Activated CD8-positive, alpha-beta memory T cell treated with anti-CD3 and anti-CD28 coated beads, Interleukin-2, amount 50 U/mL, for 24 hours (primary cell): ENCODE data around the gene CCDC93.
"Not testable (repeated sequence)": the region's sequence is repeated elsewhere in the genome, so short reads cannot be mapped to it uniquely, and the experiment has no call there.

Experiments
- DNase-seq: peaks from one replicate; pipeline ENCODE4 v3.0.0-alpha.2; 2020; ENCODE audit errors: extremely low read depth

The CCDC93 gene

GRCh38 chr2:118045286-118045685 is 31.4 kb upstream of the CCDC93 start:
- no peak for DNase-seq

- DNase-seq: no peak
Observed at GRCh38 chr2:118044854-118045253, 31.0 kb upstream of the CCDC93 start.

- DNase-seq: no peak
Observed at GRCh38 chr2:118044103-118044716, 30.3 kb upstream of the CCDC93 start.

- no peak for DNase-seq
Observed at GRCh38 chr2:118040891-118041290, 27.0 kb upstream of the CCDC93 start.

GRCh38 chr2:118032169-118033013 is 18.5 kb upstream of the CCDC93 start:
- no peak for DNase-seq

DNA sequence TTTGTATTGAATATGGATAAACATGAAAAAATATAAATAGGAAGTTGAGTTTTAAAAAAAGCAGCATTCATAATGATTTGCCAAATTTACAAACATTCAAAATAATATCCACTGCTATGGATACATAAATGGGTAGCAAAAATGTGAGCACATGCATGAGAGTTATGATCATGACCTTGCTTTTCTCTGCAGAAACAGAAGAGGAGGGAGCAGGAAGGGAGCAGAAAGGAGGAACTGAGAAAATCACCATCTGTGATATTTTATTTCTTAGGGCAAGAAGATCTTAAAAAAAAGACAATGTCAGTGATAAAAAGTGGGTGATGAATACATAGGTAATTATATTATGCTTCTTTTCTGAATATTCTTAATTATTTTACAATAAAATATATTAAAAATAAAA is 17.7 kb upstream of the CCDC93 start:
- DNase-seq: no peak

DNA sequence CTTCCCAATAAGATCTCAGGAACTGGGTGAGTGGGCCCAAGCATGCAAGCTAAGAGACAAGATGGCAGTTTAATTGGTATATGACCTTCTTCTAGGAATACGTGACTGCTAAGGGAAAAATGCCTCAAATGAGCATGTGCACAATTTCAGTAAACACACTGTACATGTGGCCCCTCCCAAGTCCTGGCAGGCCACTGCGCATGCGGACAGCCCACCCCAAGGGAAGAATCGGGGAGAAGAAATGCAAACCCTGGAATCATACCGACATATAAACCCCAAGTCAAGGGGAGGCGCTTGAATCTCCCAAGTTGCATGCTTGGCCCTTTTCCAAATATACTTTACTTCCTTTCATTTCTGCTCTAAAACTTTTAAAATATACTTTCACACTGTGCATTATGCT is 15.2 kb upstream of the CCDC93 start:
- DNase-seq: no peak

GRCh38 chr2:118021356-118021755 is 7.5 kb upstream of the CCDC93 start:
- DNase-seq: no peak

DNA sequence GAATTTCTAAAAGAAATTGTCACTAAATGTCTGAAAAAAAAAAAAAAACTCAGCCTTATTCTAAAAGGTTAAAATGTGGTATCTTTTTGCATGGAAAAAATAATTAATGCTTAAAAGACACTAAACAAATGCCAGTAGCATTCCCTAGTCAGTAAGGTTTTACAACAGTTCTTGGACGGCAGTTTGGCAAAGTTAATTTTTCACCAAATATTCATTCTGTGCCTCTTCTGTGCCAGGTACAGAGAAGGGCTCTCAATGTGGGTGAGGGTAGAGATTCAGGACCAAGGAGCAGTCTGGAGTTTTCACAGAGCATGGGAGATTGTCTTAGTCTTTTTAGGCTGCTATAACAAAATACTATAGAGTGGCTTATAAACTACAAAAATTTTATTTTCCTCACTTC is 6.0 kb upstream of the CCDC93 start:
- no peak for DNase-seq

DNA sequence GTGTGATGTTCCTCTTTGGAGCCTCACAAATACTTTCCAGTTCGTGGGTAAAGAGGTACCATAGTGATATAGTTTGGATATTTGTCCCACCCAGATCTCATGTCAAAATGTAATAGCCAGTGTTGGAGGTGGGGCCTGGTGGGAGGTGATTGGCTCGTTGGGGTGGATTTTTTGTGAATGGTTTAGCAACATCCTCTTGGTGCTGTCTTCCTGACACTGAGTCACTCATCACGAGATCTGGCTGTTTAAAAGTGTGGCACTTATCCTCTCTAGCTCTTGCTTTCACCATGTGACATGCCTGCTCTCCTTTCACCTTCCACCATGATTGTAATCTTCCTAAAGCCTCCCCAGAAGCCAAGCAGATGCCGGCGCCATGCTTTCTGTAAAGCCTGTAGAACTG is 3.0 kb upstream of the CCDC93 start:
- DNase-seq: no peak

GRCh38 chr2:118015761-118016160 is 1.9 kb upstream of the CCDC93 start:
- DNase-seq: not testable (repeated sequence)

DNA sequence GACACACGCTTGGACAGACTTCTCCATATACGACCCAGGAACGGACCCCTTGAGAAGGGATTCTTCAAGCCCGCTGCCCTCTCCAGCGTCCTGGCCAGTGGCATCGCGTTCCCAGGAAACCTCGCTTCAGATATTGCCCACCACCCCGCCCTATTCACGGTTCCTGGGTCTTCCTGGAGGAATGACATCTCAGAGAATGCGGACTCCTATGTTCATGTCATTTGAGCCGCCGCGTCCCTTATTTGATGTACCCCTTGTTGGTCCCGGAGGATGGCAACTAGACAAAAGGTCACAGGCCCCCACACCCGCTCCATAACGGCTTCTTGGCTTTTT is 588 bp upstream of the CCDC93 start:
- no peak for DNase-seq

GRCh38 chr2:118013221-118013723 is 598 bp downstream of the CCDC93 start:
- no peak for DNase-seq

DNA sequence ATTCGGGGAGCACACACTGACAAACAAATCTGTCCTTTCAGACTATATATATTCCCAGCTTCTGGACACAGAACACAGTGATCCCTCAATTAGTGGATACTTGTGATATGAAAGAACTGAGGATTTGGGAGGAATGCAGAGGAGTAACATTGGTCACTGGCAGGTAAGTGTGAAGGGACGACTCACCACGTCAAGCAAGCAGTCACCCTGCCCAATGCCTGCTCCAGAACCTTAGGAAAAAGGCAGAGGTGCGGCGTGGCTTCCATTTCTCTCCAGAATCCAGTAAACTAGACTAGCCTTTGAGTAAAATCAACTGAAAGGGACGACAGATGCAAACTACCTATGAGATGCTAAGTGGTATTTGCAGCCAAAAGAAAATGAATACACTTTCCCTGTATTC is 1.1 kb downstream of the CCDC93 start:
- no peak for DNase-seq

DNA sequence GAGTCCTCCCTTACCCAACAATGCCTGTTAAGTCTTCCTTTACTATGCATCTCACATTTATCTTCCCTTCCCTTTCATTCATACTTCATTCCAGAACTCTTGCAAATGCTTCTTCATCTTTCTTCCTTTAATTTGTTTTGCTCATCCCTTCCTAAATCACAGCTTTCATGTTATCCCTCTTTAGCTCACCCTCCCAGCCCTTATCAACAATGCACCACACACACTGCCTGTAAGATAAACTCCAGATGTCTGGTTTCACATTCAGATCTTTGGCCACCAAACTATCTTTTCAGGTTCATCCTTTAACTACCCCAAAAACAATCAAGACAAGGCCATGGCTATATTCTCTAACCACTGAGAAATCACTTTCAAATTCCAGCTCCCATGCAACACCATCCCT is 3.4 kb downstream of the CCDC93 start:
- no peak for DNase-seq

GRCh38 chr2:118006861-118007260 is 7.0 kb downstream of the CCDC93 start:
- DNase-seq: no peak

DNA sequence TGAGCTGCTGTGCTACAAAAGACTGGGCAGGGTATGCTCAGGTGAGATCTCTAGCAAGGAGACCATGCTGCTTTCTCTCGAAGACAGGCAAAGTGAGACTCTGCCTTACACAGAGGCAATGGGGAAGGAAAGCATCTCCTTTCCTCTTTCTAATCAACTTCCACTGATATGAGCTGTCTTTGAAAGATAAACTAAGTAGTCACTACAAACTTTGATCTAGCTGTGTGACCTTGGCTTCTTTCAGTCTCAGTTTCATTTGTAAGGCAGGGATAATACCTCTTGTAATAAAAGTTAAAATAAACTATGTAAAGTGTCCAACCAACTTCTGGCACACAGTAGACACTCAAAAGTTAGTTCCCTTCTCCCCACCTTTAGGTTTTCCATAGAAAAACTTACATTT is 7.5 kb downstream of the CCDC93 start:
- DNase-seq: no peak

- DNase-seq: no peak
Observed at GRCh38 chr2:118003396-118003824, 10.5 kb downstream of the CCDC93 start.

GRCh38 chr2:118000041-118000440 is 13.8 kb downstream of the CCDC93 start:
- DNase-seq: no peak

DNA sequence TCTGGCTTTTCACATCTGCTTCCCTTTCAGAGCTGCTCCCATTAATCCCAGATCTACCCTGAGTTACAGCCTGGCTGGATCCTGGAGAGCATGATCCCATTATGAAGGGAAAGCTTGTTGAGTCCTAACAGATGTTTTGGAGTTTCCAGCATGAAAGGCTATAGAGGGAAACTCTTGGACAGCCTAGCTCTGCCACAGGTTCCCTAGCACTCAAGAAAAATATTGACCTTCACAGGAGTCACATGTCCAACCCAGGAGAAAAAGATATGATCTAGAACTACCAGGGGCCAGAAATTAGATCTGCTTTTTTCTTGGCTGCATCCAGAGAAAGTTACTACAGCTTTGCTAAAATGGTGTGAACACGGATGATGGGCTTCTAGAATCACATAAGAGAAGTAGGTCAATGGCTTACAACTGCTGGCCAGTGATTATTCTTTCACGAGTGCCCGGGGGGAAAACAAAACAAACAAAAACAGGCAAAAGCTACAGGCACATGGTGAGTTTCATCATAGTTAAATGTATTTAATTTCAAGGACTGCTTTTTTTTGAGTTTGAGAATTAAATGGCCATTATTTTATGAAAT is 15.9 kb downstream of the CCDC93 start:
- DNase-seq: no peak

GRCh38 chr2:117996525-117996924 is 17.3 kb downstream of the CCDC93 start:
- no peak for DNase-seq

DNA sequence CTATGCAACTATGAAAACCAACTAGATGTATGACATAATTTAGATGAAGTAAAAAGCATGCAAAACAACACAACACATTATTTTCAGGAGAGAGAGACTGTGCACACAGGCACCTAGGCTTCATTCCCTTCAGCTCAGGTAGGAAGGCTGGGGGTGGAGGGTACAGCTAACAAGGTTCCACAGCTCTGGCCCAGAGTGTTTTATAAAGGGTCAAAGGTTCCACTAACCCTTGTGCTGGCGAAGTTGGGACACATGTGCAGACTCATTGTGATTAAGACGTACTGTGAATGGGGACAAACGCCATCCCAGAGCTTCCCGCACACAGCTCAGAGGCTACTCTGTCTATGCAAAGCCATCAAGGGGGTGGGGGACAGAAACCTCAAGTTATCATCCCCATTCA is 19.1 kb downstream of the CCDC93 start:
- no peak for DNase-seq

DNA sequence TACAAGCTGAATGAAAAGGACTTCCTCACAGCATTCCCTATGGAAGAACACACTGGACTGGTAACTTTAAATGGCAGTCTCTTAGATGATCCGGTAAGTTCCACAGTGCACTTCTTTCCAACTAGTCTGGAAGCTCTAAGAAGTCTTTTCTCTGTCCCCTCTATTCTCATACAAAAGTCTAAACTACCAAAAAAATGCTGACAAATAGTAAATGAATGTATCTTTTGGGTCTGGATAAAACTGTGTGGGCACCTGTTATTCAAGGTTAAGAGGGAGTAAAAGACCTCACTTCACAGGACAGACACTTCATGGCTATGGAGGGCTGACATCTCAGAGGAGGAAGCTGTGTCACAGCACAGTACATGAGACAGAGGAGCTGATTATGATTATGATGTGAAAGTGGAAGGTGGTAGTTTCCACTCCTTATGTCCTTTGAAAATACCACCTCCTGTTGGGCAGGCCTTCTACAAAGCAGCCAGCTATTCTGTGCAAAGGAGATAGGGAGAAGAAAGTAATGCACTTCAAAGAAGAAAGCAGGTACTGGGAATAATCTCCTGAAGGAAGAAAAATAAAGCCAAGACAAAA is 23.9 kb downstream of the CCDC93 start:
- DNase-seq: no peak
